GM23248 (cell line): ENCODE measurements around the gene OTOA. TPM values are rescaled to one million over a fixed set of nuclear protein-coding genes. Genes with fewer than 3 reads are reported as not detected.
A peak's percentile ranks its signal among the peaks of the same experiment; 100 is the strongest.

ENCODE experiments used
- DNase-seq: peaks from one replicate; pipeline ENCODE4 v3.0.0-alpha.2; 2015
- H2AFZ ChIP-seq: fragments of 200-600 bp; sonication (generic); 2 replicates; pipeline ENCODE4 v1.6.1; 2016; ENCODE audit warnings: antibody characterized with exemption
- H3F3A ChIP-seq: fragments of 200-600 bp; sonication (generic); 2 replicates; pipeline ENCODE4 v1.6.1; 2016; ENCODE audit warnings: mild to moderate bottlenecking, antibody characterized with exemption, mixed run types; ENCODE audit not compliant: insufficient read depth
- H3K27ac ChIP-seq: fragments of 200-600 bp; sonication (generic); 2 replicates; pipeline ENCODE4 v1.5.1; 2016; ENCODE audit warnings: mild to moderate bottlenecking
- H3K27me3 ChIP-seq: fragments of 200-600 bp; sonication (generic); replicated peaks from 2 replicates; pipeline ENCODE4 v1.6.1; 2016; ENCODE audit warnings: mild to moderate bottlenecking; ENCODE audit not compliant: insufficient read depth
- H3K36me3 ChIP-seq: fragments of 200-600 bp; sonication (generic); 2 replicates; pipeline ENCODE4 v1.6.1; 2016; ENCODE audit warnings: low read depth, mild to moderate bottlenecking
- H3K4me1 ChIP-seq: fragments of 200-600 bp; sonication (generic); 2 replicates; pipeline ENCODE4 v1.6.1; 2016; ENCODE audit warnings: mild to moderate bottlenecking; ENCODE audit not compliant: insufficient read depth
- H3K4me2 ChIP-seq: fragments of 200-600 bp; sonication (generic); one replicate; pipeline ENCODE4 v1.6.1; 2016; ENCODE audit warnings: mild to moderate bottlenecking; ENCODE audit not compliant: unreplicated experiment
- H3K4me3 ChIP-seq: fragments of 200-600 bp; sonication (generic); 2 replicates; pipeline ENCODE4 v1.5.1; 2016; ENCODE audit warnings: mild to moderate bottlenecking
- H3K79me2 ChIP-seq: fragments of 200-600 bp; sonication (generic); 2 replicates; pipeline ENCODE4 v1.6.1; 2016; ENCODE audit warnings: mild to moderate bottlenecking; ENCODE audit not compliant: insufficient read depth
- H3K9ac ChIP-seq: fragments of 200-600 bp; sonication (generic); 2 replicates; pipeline ENCODE4 v1.6.1; 2016; ENCODE audit warnings: mild to moderate bottlenecking
- H3K9me2 ChIP-seq: fragments of 200-600 bp; sonication (generic); 2 replicates; pipeline ENCODE4 v1.6.1; 2016; ENCODE audit warnings: mixed run types, mild to moderate bottlenecking, moderate library complexity; ENCODE audit not compliant: insufficient read depth
- H3K9me3 ChIP-seq: fragments of 200-600 bp; sonication (generic); one replicate; pipeline ENCODE4 v1.6.1; 2017; ENCODE audit warnings: low read depth
- H4K20me1 ChIP-seq: fragments of 200-600 bp; sonication (generic); 2 replicates; pipeline ENCODE4 v1.6.0; 2016; ENCODE audit not compliant: insufficient read depth
- EZH2 ChIP-seq: fragments of 200-600 bp; sonication (generic); IDR thresholded peaks from 2 replicates; pipeline ENCODE4 v1.6.1; 2018; ENCODE audit warnings: antibody characterized with exemption, mild to moderate bottlenecking; ENCODE audit not compliant: insufficient read depth, poor library complexity, severe bottlenecking
- EZH2phosphoT487 ChIP-seq: fragments of 200-600 bp; sonication (generic); IDR thresholded peaks from 2 replicates; pipeline ENCODE4 v1.6.1; 2018; ENCODE audit warnings: antibody characterized with exemption, moderate library complexity, mild to moderate bottlenecking, low read depth; ENCODE audit not compliant: insufficient read depth
- WGBS, 2 experiments: methylation state at CpG; one replicate each; pipeline ENCODE4 v1.1.6; 2015 to 2017; ENCODE audit warnings: low lambda C conversion rate in 2 of 2, low coverage in 1 of 2; ENCODE audit errors: missing lambda C conversion rate in 2 of 2; 5-methylcytosine and 5-hydroxymethylcytosine counted together
- in situ Hi-C: fragments of 300-500 bp; cut with MboI; formaldehyde crosslinking; loops from 2 replicates; pipeline ENCODE4 v1.15.0; 2020
- polyA plus RNA-seq: library from polyadenylated mRNA; unstranded; fragments of >200 nt; fragmentation: Nextera tagmentation; extraction: Ambion mirVana; gene quantifications from 2 replicates; pipeline ENCODE4 v1.2.1, GENCODE V29; 2016
- total RNA-seq: library from RNA; depleted of rRNA; stranded (reverse); fragments of >200 nt; shearing (Covaris generic); gene quantifications from 2 replicates; pipeline ENCODE4 v1.2.3, GENCODE V29; 2014

The OTOA gene
- total and polyA plus RNA-seq, 2 experiments from 2014 or later, result not detected

DNA sequence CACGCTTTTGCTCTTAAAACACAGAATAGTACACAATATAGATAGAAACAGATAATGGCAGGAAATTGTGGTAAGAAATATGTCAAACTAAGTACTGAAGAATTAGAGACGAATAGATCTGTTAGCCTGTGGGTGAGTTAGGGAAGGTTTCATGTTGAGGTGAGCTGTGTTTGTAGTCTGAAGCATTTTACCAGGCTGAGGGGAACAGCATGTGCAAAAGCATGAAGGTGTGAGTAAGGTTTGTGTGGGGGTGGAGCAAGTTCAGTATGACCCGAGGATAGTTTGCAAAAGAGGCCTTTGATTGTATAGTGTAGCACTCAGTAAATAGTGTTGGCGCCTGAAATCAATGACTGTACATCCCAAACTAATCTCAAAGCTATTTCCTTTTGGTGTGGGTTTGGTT lies 25.2 kb upstream of the OTOA start:
- H3K9me3 ChIP-seq, result no peaks in the 10 kb centered on the region
- TF ChIP-seq EZH2 (no peak), EZH2phosphoT487 (no peak)

DNA sequence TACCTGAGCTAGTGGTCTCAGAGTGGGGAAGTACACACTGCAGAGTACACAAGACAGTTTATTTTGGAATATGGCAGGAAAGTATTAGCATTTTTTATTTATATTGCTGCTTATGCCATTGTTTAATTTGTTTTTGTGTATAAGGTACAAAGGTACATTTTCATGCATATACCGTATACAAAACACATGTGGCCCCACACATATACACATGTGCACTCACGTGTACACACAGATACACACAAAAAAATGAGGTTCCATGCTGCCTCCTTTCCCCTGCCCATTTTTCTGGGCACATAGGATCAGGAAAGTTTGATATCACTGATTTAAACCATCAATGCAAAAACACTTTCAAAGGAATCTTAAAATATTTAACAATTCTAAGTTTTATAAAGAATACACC lies 24.3 kb upstream of the OTOA start:
- Histone ChIP-seq H3K27me3 (no peaks in the 10 kb centered on the region), H3K9me3 (no peaks in the 10 kb centered on the region), H3K4me2 (peak overlapping the region; percentile 79), H4K20me1 (no peaks in the 10 kb centered on the region), H3F3A (peaks cover 51% of the 10 kb centered on the region), H3K4me1 (peaks cover 52% of the 10 kb centered on the region), H3K9ac (peak overlapping the region; percentile 66), H3K4me3 (peak overlapping the region; percentile 57), H3K79me2 (peaks cover 91% of the 10 kb centered on the region), H3K27ac (peak overlapping the region; percentile 83), H3K9me2 (no peaks in the 10 kb centered on the region), H2AFZ (no peak overlapping the region), H3K36me3 (no peaks in the 10 kb centered on the region)
- in situ Hi-C loops, result loop anchor here (5.0 kb wide), 1 partner anchor 52 kb away; no protein-coding TSS in a partner anchor
- DNase-seq, result no peak
- TF ChIP-seq EZH2phosphoT487 (no peak), EZH2 (no peak)
- 93 to 94% methylated on average over 2 of the region's 2 CpGs for WGBS, 2 experiments

More for the DNA sequence above, 25.2 kb upstream of the OTOA start:
- WGBS, 2 experiments, result 18 to 22% methylated on average over 4 of the region's 4 CpGs
- Histone ChIP-seq H2AFZ (no peak overlapping the region), H3K79me2 (peaks cover 91% of the 10 kb centered on the region), H3K9me2 (no peaks in the 10 kb centered on the region), H3K4me3 (peak overlapping the region; percentile 57), H3K27ac (peak overlapping the region; percentile 83), H3F3A (peaks cover 51% of the 10 kb centered on the region), H3K36me3 (no peaks in the 10 kb centered on the region), H3K9ac (peak overlapping the region; percentile 66), H3K27me3 (no peaks in the 10 kb centered on the region), H4K20me1 (no peaks in the 10 kb centered on the region), H3K4me2 (peak overlapping the region; percentile 79), H3K4me1 (peaks cover 58% of the 10 kb centered on the region)
- in situ Hi-C loops, result loop anchor here (5.0 kb wide), 1 partner anchor 51 kb away; no protein-coding TSS in a partner anchor
- DNase-seq, result peak; percentile 92

DNA sequence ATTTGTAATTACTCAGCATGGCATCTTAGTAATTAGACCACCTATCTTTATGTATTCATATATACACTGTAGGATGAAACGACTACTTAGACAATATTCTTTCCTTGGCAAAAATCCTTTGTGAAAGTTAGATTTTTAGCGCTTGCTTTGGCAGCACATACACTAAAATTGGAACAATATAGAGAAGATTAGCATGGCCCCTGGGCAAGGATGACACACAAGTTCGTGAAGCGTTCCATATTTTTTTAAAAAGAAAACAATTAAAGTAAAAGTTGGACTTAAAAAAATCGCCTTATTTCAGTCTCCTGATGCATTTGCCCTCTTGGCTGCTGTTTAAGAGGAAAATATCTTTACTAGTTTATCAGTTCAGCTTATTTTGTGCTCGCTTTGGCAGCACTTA lies 21.9 kb upstream of the OTOA start:
- H4K20me1 ChIP-seq, result no peaks in the 10 kb centered on the region
- H3K79me2 ChIP-seq, result peaks cover 91% of the 10 kb centered on the region
- no peaks in the 10 kb centered on the region for H3K9me3 ChIP-seq
- peak overlapping the region; percentile 20 for H3K9ac ChIP-seq
- no peaks in the 10 kb centered on the region for H3K36me3 ChIP-seq
- peak overlapping the region; percentile 45 for H3K4me2 ChIP-seq
- H3K27ac ChIP-seq, result peak overlapping the region; percentile 45
- TF ChIP-seq EZH2phosphoT487 (no peak), EZH2 (no peak)
- no peak overlapping the region for H3K4me3 ChIP-seq
- DNase-seq, result peak; percentile 39
- H3K27me3 ChIP-seq, result no peaks in the 10 kb centered on the region
- H3F3A ChIP-seq, result peaks cover 51% of the 10 kb centered on the region
- H3K4me1 ChIP-seq, result peaks cover 71% of the 10 kb centered on the region
- WGBS, 2 experiments, result 32 to 37% methylated on average over 6 of the region's 6 CpGs
- in situ Hi-C loops, result no loop called here
- H3K9me2 ChIP-seq, result no peaks in the 10 kb centered on the region
- peak overlapping the region; percentile 39; the same call in 1 of the 2 replicates for H2AFZ ChIP-seq

DNA sequence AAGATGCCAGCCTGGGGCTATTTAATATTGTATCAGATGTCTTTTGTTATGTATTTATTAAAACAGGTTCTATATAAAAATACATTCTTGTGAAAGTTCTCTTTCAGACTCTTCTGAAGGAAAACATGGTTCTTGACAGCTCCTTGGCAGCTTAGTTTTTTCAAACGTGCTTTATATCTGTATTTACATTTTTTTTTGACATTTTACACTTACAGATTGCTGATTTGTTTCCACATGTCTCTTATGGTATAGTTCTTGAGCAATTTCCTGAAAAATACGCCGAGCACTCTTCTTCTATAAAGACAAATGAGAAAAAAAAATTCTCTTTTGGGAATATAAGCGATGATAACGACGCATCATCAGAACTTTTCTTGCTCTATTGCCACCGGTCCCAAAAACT lies 20.9 kb upstream of the OTOA start:
- H4K20me1 ChIP-seq, result no peaks in the 10 kb centered on the region
- peaks cover 69% of the 10 kb centered on the region for H3K4me1 ChIP-seq
- H3K4me2 ChIP-seq, result no peak overlapping the region
- TF ChIP-seq EZH2, result no peak
- no peak for TF ChIP-seq EZH2phosphoT487
- 73 to 74% methylated on average over 7 of the region's 7 CpGs for WGBS, 2 experiments
- H3K79me2 ChIP-seq, result peaks cover 91% of the 10 kb centered on the region
- H3K9ac ChIP-seq, result no peak overlapping the region
- H3K4me3 ChIP-seq, result no peak overlapping the region
- peak overlapping the region; percentile 45; the same call in 1 of the 2 replicates for H3K27ac ChIP-seq
- H3K36me3 ChIP-seq, result no peaks in the 10 kb centered on the region
- H2AFZ ChIP-seq, result no peak overlapping the region
- H3K9me3 ChIP-seq, result no peaks in the 10 kb centered on the region
- DNase-seq, result no peak
- in situ Hi-C loops, result no loop called here
- H3F3A ChIP-seq, result peaks cover 42% of the 10 kb centered on the region
- H3K9me2 ChIP-seq, result no peaks in the 10 kb centered on the region
- H3K27me3 ChIP-seq, result no peaks in the 10 kb centered on the region
